Measurements from ENCODE around the gene USB1.

The USB1 gene

DNA sequence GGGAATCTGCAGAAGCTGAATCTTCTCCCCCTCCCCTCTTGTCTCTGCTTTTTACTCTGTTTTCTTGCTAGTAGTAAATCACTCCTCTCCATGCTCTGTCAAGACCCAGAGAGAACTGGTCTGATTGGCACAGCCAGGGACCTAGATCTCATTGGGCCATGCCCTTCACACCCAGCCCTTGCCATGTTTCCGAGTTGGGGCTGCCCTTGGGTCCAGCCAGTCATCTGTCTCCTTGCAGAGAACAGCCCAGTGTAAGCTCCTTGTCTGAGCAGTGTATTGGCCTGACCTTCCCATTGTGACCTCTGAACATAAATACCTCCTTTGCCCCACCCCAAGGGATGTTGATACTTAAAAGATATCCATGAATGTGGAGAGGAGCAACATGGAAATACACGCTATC is 28.2 kb downstream of the USB1 start (continued):
- TF ChIP-seq, protein P1, sequence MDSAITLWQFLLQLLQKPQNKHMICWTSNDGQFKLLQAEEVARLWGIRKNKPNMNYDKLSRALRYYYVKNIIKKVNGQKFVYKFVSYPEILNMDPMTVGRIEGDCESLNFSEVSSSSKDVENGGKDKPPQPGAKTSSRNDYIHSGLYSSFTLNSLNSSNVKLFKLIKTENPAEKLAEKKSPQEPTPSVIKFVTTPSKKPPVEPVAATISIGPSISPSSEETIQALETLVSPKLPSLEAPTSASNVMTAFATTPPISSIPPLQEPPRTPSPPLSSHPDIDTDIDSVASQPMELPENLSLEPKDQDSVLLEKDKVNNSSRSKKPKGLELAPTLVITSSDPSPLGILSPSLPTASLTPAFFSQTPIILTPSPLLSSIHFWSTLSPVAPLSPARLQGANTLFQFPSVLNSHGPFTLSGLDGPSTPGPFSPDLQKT (IDR thresholded peaks at IDR 0.05; ENCODE audit: borderline replicate concordance, low read depth, low read length): no peak
- TF ChIP-seq, protein P2, sequence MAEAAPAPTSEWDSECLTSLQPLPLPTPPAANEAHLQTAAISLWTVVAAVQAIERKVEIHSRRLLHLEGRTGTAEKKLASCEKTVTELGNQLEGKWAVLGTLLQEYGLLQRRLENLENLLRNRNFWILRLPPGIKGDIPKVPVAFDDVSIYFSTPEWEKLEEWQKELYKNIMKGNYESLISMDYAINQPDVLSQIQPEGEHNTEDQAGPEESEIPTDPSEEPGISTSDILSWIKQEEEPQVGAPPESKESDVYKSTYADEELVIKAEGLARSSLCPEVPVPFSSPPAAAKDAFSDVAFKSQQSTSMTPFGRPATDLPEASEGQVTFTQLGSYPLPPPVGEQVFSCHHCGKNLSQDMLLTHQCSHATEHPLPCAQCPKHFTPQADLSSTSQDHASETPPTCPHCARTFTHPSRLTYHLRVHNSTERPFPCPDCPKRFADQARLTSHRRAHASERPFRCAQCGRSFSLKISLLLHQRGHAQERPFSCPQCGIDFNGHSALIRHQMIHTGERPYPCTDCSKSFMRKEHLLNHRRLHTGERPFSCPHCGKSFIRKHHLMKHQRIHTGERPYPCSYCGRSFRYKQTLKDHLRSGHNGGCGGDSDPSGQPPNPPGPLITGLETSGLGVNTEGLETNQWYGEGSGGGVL (tag by site-specific recombination; IDR thresholded peaks at IDR 0.05): no peak
- TF ChIP-seq ZNF274 (IDR thresholded peaks at IDR 0.05; ENCODE audit: low read length): no peak
- no peak for TF ChIP-seq ZNF274 (tag by site-specific recombination; IDR thresholded peaks at IDR 0.05; ENCODE audit: borderline replicate concordance)
- no peak for TF ChIP-seq ZNF768 (tag by site-specific recombination; IDR thresholded peaks at IDR 0.05)
- no peak for TF ChIP-seq ZNF510 (tag by site-specific recombination; IDR thresholded peaks at IDR 0.05; ENCODE audit: insufficient replicate concordance)
- TF ChIP-seq BCL11B (tag by site-specific recombination; IDR thresholded peaks at IDR 0.05; ENCODE audit: low read depth): no peak
- TF ChIP-seq, protein P3, sequence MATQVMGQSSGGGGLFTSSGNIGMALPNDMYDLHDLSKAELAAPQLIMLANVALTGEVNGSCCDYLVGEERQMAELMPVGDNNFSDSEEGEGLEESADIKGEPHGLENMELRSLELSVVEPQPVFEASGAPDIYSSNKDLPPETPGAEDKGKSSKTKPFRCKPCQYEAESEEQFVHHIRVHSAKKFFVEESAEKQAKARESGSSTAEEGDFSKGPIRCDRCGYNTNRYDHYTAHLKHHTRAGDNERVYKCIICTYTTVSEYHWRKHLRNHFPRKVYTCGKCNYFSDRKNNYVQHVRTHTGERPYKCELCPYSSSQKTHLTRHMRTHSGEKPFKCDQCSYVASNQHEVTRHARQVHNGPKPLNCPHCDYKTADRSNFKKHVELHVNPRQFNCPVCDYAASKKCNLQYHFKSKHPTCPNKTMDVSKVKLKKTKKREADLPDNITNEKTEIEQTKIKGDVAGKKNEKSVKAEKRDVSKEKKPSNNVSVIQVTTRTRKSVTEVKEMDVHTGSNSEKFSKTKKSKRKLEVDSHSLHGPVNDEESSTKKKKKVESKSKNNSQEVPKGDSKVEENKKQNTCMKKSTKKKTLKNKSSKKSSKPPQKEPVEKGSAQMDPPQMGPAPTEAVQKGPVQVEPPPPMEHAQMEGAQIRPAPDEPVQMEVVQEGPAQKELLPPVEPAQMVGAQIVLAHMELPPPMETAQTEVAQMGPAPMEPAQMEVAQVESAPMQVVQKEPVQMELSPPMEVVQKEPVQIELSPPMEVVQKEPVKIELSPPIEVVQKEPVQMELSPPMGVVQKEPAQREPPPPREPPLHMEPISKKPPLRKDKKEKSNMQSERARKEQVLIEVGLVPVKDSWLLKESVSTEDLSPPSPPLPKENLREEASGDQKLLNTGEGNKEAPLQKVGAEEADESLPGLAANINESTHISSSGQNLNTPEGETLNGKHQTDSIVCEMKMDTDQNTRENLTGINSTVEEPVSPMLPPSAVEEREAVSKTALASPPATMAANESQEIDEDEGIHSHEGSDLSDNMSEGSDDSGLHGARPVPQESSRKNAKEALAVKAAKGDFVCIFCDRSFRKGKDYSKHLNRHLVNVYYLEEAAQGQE (tag by site-specific recombination; IDR thresholded peaks at IDR 0.05): no peak
- TF ChIP-seq ZNF10 (tag by site-specific recombination; IDR thresholded peaks at IDR 0.05): no peak
- TF ChIP-seq ZNF596 (tag by site-specific recombination; IDR thresholded peaks at IDR 0.05): no peak
- no peak for TF ChIP-seq ZNF76 (tag by site-specific recombination; IDR thresholded peaks at IDR 0.05; ENCODE audit: borderline replicate concordance, low read depth)
- TF ChIP-seq, protein P4, sequence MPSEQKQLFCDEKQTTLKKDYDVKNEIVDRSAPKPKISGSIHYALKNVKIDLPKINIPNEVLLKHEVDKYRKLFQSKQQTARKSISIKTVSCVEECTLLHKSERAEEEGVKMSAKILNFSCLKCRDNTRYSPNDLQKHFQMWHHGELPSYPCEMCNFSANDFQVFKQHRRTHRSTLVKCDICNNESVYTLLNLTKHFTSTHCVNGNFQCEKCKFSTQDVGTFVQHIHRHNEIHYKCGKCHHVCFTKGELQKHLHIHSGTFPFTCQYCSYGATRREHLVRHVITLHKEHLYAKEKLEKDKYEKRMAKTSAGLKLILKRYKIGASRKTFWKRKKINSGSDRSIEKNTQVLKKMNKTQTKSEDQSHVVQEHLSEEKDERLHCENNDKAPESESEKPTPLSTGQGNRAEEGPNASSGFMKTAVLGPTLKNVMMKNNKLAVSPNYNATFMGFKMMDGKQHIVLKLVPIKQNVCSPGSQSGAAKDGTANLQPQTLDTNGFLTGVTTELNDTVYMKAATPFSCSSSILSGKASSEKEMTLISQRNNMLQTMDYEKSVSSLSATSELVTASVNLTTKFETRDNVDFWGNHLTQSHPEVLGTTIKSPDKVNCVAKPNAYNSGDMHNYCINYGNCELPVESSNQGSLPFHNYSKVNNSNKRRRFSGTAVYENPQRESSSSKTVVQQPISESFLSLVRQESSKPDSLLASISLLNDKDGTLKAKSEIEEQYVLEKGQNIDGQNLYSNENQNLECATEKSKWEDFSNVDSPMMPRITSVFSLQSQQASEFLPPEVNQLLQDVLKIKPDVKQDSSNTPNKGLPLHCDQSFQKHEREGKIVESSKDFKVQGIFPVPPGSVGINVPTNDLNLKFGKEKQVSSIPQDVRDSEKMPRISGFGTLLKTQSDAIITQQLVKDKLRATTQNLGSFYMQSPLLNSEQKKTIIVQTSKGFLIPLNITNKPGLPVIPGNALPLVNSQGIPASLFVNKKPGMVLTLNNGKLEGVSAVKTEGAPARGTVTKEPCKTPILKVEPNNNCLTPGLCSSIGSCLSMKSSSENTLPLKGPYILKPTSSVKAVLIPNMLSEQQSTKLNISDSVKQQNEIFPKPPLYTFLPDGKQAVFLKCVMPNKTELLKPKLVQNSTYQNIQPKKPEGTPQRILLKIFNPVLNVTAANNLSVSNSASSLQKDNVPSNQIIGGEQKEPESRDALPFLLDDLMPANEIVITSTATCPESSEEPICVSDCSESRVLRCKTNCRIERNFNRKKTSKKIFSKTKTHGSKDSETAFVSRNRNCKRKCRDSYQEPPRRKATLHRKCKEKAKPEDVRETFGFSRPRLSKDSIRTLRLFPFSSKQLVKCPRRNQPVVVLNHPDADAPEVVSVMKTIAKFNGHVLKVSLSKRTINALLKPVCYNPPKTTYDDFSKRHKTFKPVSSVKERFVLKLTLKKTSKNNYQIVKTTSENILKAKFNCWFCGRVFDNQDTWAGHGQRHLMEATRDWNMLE (tag by site-specific recombination; conservative IDR thresholded peaks at IDR 0.05; ENCODE audit: low read depth): no peak

DNA sequence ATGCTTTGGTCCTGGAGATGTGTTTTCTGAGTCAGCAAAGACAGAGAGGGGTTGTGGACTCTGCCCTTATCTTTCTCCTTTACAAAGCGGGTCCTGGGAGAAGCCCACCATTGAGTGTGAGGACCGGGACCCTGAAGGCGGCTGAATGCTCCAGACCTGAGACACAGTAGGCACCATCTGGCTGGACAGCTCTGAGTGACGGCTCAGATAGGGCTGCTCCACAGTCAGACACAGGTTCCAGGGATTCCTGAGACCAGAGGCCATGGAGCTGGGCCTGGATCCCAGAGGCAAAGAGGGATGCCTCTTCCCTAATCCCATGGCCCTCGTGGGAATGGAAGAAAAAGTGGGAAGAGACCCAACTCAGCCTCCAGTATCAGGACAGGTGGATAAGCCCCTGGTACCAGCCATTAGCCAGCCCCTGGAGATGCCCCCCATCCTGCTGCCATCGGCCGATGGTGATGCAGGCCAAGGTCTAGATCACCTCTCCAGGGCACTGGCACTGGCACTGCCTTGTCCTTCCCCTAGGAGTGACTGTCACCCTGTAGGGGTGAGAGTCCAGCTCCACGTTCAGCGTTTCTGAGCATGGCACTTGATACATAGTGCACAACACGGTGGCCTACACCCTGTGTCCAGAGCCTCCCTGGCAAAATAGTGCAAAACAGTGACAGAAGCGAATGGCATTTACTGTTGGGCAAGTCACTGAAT is 29.1 kb downstream of the USB1 start:
- Histone ChIP-seq H3K4me1 (ENCODE audit: control insufficient read depth, insufficient read depth, low read length) (no peaks in the 10 kb centered on the region), H3K9me3 (ENCODE audit: control insufficient read depth, insufficient read depth, low read depth, low read length) (no peaks in the 10 kb centered on the region), H3K4me3 (ENCODE audit: low read depth, low read length) (no peak overlapping the region), H3K36me3 (ENCODE audit: control insufficient read depth in 2 of 2, insufficient read depth in 1 of 2, low read length in 2 of 2) (no peaks in the 10 kb centered on the region), H3K27ac (ENCODE audit: extremely low read depth, low read depth, low read length) (no peak overlapping the region)
- ChIA-PET POLR2A (no interaction called here), CTCF (interaction anchor here (3.1 kb wide), 1 partner anchor 91 kb away, joined by 15 read pairs; no protein-coding TSS in a partner anchor)
- TF ChIP-seq, protein P5, sequence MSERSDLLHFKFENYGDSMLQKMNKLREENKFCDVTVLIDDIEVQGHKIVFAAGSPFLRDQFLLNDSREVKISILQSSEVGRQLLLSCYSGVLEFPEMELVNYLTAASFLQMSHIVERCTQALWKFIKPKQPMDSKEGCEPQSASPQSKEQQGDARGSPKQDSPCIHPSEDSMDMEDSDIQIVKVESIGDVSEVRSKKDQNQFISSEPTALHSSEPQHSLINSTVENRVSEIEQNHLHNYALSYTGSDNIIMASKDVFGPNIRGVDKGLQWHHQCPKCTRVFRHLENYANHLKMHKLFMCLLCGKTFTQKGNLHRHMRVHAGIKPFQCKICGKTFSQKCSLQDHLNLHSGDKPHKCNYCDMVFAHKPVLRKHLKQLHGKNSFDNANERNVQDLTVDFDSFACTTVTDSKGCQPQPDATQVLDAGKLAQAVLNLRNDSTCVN (tag by site-specific recombination; optimal IDR thresholded peaks at IDR 0.05): no peak
- no peak for TF ChIP-seq ZNF473 (tag by site-specific recombination; IDR thresholded peaks at IDR 0.05)

All from HEK293 (cell line).